Left ventricle myocardium inferior (tissue), 1 donor: ENCODE data around the gene OLIG1. TPM values are rescaled to one million over a fixed set of nuclear protein-coding genes. Genes with fewer than 3 reads are reported as not detected.

Experiments
- DNase-seq: peaks from one replicate; pipeline ENCODE4 v3.0.0-alpha.2; 2020
- H3K27ac ChIP-seq: fragments of 200-600 bp; replicated peaks from 2 replicates; pipeline ENCODE4 v1.8.0; 2021
- H3K27me3 ChIP-seq: fragments of 200-600 bp; 2 replicates; pipeline ENCODE4 v1.8.0; 2021; ENCODE audit warnings: low read depth
- H3K36me3 ChIP-seq: fragments of 200-600 bp; 2 replicates; pipeline ENCODE4 v1.8.0; 2021
- H3K4me1 ChIP-seq: fragments of 200-600 bp; 2 replicates; pipeline ENCODE4 v1.8.0; 2021
- H3K4me3 ChIP-seq: fragments of 200-600 bp; 2 replicates; pipeline ENCODE4 v1.8.0; 2021; ENCODE audit warnings: mild to moderate bottlenecking, moderate library complexity
- H3K9me3 ChIP-seq: fragments of 200-600 bp; replicated peaks from 2 replicates; pipeline ENCODE4 v1.8.0; 2021
- intact Hi-C: fragments of 100-400 bp; cut with micrococcal nuclease; formaldehyde crosslinking; loops from one replicate; pipeline ENCODE4 v1.11.0; 2022
- total RNA-seq: library from RNA; stranded (reverse); fragmentation: NEBNext Ultra II Directional; extraction: Animal tissue kit (Norgen Biotek cat#: 25700); gene quantifications from one replicate; pipeline ENCODE4 v1.2.1, GENCODE V29; 2021
- TF ChIP-seq, protein P1 (sequence below): fragments of 200-600 bp; IDR thresholded peaks from 2 replicates; pipeline ENCODE4 v1.8.0; 2021; ENCODE audit warnings: antibody characterized with exemption, mild to moderate bottlenecking, borderline replicate concordance
- donor health status: DM: no; HTN: yes; CAD: no; lungs with severe emphysema.

Gene OLIG1
- total RNA-seq, 1 donor from 2014 or later: 0.22 TPM

DNA sequence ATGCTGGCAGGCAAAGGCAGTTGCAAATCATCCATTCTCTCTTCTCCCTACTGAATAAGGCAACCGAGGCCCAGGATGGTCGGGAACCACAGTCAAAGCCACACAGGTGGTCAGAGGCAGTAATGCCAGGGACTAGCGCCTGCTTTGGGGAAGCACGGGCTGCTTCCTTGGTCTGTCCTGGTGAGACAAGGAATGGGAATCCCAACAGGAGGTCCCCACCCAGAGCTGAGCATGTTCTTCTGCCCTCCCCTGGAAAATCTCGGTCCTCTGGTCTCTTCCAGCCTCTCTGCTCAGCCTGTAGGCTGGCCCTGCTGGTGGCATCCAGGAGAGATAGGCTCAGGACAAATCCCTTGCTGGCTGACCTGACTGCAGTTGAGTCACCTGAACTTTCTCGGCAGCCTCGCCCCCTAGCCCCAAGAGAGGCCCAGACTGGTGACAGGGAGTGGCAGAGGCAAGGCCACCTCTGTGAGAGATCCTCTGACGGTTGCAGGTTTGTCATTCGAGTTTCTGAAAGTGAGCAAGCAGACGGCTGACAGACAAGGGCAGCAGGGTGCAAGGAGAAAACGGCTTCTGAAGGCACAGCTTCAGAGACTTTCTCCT, 5.8 kb downstream of the OLIG1 start:
- no peak for DNase-seq
- Histone ChIP-seq H3K36me3 (no peaks in the 10 kb centered on the region), H3K9me3 (no peaks in the 10 kb centered on the region), H3K4me3 (no peak overlapping the region), H3K27ac (no peak overlapping the region), H3K4me1 (peaks cover 15% of the 10 kb centered on the region), H3K27me3 (peaks cover 91% of the 10 kb centered on the region)
- intact Hi-C loops: no loop called here
- TF ChIP-seq, protein P1, sequence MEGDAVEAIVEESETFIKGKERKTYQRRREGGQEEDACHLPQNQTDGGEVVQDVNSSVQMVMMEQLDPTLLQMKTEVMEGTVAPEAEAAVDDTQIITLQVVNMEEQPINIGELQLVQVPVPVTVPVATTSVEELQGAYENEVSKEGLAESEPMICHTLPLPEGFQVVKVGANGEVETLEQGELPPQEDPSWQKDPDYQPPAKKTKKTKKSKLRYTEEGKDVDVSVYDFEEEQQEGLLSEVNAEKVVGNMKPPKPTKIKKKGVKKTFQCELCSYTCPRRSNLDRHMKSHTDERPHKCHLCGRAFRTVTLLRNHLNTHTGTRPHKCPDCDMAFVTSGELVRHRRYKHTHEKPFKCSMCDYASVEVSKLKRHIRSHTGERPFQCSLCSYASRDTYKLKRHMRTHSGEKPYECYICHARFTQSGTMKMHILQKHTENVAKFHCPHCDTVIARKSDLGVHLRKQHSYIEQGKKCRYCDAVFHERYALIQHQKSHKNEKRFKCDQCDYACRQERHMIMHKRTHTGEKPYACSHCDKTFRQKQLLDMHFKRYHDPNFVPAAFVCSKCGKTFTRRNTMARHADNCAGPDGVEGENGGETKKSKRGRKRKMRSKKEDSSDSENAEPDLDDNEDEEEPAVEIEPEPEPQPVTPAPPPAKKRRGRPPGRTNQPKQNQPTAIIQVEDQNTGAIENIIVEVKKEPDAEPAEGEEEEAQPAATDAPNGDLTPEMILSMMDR: no peak

DNA sequence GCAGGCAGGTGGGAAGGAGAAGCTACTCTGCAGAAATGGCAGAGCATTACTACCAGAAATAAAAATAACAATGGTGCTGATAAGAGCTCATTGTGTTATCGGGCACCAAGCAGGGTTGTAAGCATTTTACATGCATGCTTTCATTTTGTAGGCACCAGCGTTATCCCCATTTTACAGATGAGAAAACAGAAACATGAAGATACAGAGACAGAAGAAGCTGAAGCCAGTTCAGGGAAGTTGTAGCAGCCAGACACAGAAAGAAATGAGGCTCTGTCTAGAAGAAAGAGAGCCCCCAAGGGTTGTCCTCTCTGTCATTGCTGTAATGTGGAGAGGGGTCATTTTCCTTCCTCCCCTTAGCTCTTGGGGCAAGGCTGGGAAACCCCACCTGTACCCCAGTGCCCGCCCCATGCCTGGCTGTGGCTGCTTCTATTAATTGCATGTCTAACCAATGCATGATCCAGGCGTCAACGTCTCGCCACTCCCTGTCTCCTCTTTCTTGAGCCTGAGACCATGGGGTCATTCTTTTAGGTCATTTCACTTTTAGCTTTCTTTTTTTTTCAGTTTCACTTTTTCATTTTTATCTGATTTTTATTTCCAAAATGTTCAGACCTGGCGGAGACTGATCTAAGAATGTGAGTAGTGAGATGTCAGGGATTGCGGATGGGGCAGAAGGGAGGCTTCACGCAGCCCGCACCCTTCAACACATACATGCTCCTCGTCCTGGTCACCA, 6.8 kb downstream of the OLIG1 start:
- no peaks in the 10 kb centered on the region for H3K36me3 ChIP-seq
- intact Hi-C loops: no loop called here
- H3K4me3 ChIP-seq: no peak overlapping the region
- TF ChIP-seq, protein P1: no peak
- peaks cover 4% of the 10 kb centered on the region for H3K4me1 ChIP-seq
- no peak overlapping the region for H3K27ac ChIP-seq
- H3K27me3 ChIP-seq: peaks cover 88% of the 10 kb centered on the region
- no peaks in the 10 kb centered on the region for H3K9me3 ChIP-seq
- DNase-seq: no peak

DNA sequence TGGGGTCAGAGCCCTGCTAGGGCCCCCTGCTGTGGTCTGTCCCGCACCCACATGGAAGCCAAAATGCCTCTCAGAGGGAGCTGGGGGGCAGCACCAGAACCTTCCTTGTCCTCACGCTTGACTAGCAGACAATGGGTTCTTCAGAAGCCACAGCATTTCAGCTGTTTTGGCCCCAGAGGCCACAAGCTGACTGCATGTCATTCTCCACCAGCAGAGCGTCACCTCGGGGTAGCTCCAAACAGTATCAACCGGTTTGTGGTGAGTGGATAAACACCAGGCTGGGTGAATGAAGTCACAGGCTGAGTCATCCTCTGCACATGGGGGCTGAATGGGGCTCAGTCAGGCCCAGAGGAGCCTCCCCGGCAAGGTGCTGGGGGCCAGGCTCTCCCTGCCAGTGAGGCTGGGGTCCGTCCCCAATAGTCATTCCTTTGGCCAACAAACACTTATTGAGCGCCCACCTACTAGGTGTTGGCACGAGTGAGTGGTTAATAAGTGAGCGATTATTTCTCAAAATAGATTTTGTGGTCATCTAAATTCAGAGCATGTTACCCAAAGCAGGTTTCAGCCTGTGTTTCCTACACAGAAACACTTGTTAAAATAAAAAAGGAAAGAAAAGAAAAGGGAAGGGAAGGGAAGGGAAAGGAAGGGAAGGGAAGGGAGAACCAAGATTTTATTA, 9.1 kb downstream of the OLIG1 start:
- H3K9me3 ChIP-seq: no peaks in the 10 kb centered on the region
- H3K27me3 ChIP-seq: peaks cover 68% of the 10 kb centered on the region
- no peaks in the 10 kb centered on the region for H3K4me1 ChIP-seq
- H3K4me3 ChIP-seq: no peak overlapping the region
- intact Hi-C loops: no loop called here
- DNase-seq: no peak
- TF ChIP-seq, protein P1: no peak
- no peaks in the 10 kb centered on the region for H3K36me3 ChIP-seq
- no peak overlapping the region for H3K27ac ChIP-seq

DNA sequence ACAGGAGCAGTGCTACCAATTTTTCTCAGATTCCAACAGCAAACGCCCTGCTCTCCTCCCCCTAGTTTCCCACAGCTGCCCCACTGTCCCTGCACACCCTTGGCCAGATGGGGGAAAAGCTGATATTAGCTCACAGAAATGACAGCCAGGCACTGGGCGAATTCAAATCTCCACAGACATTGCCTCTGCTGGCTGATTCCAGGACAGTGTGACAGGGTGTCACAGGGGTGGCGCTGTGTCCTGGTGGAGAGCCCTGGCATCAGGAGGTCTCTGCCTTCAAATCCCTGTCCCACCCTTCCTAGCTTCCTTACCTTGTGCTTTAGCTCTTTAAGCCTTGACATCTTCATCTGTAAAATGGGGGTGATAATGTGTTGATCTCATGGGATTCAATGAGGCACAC, 10.4 kb downstream of the OLIG1 start:
- Histone ChIP-seq H3K9me3 (no peaks in the 10 kb centered on the region), H3K36me3 (no peaks in the 10 kb centered on the region), H3K27ac (no peak overlapping the region), H3K27me3 (peaks cover 61% of the 10 kb centered on the region), H3K4me1 (no peaks in the 10 kb centered on the region), H3K4me3 (no peak overlapping the region)
- intact Hi-C loops: no loop called here
- TF ChIP-seq, protein P1: no peak
- no peak for DNase-seq

DNA sequence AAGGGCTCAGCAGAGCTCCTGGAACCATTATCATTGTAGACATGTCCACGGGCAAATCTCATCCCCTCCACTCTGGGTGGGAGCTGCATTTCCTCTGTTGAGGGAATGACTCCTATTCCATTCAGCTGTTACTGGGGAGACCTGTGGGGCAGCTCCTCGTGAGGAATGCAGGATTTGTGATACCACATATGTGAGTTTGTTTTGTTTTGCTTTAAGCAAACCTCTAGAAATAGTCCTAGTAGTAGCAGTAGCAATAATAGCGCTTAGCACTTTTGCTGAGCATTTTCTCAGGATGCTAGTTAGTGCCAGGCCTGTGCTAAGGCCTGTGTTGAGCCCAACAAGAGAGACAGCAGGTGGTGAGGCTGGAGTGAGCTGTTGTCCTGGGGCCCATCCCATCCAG, 10.8 kb downstream of the OLIG1 start:
- intact Hi-C loops: no loop called here
- Histone ChIP-seq H3K4me3 (no peak overlapping the region), H3K36me3 (no peaks in the 10 kb centered on the region), H3K9me3 (no peaks in the 10 kb centered on the region), H3K27me3 (peaks cover 61% of the 10 kb centered on the region), H3K27ac (no peak overlapping the region), H3K4me1 (no peaks in the 10 kb centered on the region)
- TF ChIP-seq, protein P1: no peak
- DNase-seq: no peak
